ENCODE results near the gene FAM169A. TPM values are rescaled to one million over a fixed set of nuclear protein-coding genes. Genes with fewer than 3 reads are reported as not detected.

The FAM169A gene
- total RNA-seq, 1 experiment from 2014 or later = 63.1 TPM

- H3K9me3 Mint-ChIP-seq = peaks cover 0 to 2% of the 10 kb centered on the region in 2 experiments; a peak in 2 of 5 replicates
- no peaks in the 10 kb centered on the region for H3K27me3 Mint-ChIP-seq (ENCODE audit: low read depth)
- 0 out of 7 replicates have a peak, but pooled peaks cover 0 to 2% (median 0%) of the 10 kb centered on the region in 3 experiments for H3K36me3 Mint-ChIP-seq (ENCODE audit: insufficient read depth in 1 of 3, low read depth in 3 of 3)
- H2BK5ac ChIP-seq (ENCODE audit: insufficient read length, low read length) = no peak overlapping the region
- no peak overlapping the region for H3K18ac ChIP-seq (ENCODE audit: insufficient read length, low read depth, low read length)
- no peak overlapping the region for H3K4ac ChIP-seq (ENCODE audit: low read depth, low read length)
- H3K27ac ChIP-seq (ENCODE audit: insufficient read length, low read depth, low read length) = no peak overlapping the region
- H4K5ac ChIP-seq (ENCODE audit: insufficient read length, low read depth, low read length) = no peak overlapping the region
- DNase-seq = no peak
- H4K8ac ChIP-seq (replicated peaks; ENCODE audit: insufficient read length, low read depth, low read length) = no peak overlapping the region
- H3K23ac ChIP-seq (ENCODE audit: insufficient read length, low read depth, low read length) = no peak overlapping the region
- peaks cover 17 to 25% of the 10 kb centered on the region in 2 experiments for H3K4me1 Mint-ChIP-seq
- no peak overlapping the region for H3K4me3 Mint-ChIP-seq
- no peak overlapping the region for H3K56ac ChIP-seq (ENCODE audit: insufficient read length, low read depth, low read length)
- H3K4me2 ChIP-seq (ENCODE audit: insufficient read depth, insufficient read length, low read length) = no peak overlapping the region
- no peaks in the 10 kb centered on the region for H3K27me3 ChIP-seq (ENCODE audit: insufficient read depth, low read length)
- H2AFZ ChIP-seq (ENCODE audit: low read length) = no peak overlapping the region
- peaks cover 2% of the 10 kb centered on the region; the same call in 1 of the 2 replicates for H3K4me1 ChIP-seq (ENCODE audit: insufficient read depth, low read length)
- H3T11ph ChIP-seq (ENCODE audit: low read length) = no peak overlapping the region
- no peak for TF ChIP-seq CTCF (conservative IDR thresholded peaks at IDR 0.05)
- no peaks in the 10 kb centered on the region for H3K79me1 ChIP-seq (ENCODE audit: insufficient read depth, low read depth, low read length, poor library complexity, severe bottlenecking)
- no peak overlapping the region for H3K14ac ChIP-seq (ENCODE audit: insufficient read depth, low read length)
- no peak overlapping the region for H2BK120ac ChIP-seq (ENCODE audit: low read depth, low read length, poor library complexity, severe bottlenecking)
- no CpG with 5 or more reads among the region's 4 CpGs for WGBS (ENCODE audit: extremely low coverage, insufficient read length, low lambda C conversion rate)
- no peak overlapping the region for H2BK15ac ChIP-seq (ENCODE audit: low read depth, low read length)
- H2BK20ac ChIP-seq (ENCODE audit: low read depth, low read length, poor library complexity, severe bottlenecking) = no peak overlapping the region
- H3K27ac Mint-ChIP-seq = no peak overlapping the region
- H3K79me2 ChIP-seq (ENCODE audit: insufficient read depth, low read length) = no peaks in the 10 kb centered on the region
- no peak overlapping the region for H2AK5ac ChIP-seq (ENCODE audit: insufficient read length, low read length)
- H3K23me2 ChIP-seq (ENCODE audit: insufficient read length, low read depth, low read length, poor library complexity, severe bottlenecking) = no peaks in the 10 kb centered on the region
- H3K9me3 ChIP-seq (ENCODE audit: control insufficient read depth, low read depth, low read length) = no peaks in the 10 kb centered on the region
- no peak overlapping the region for H4K91ac ChIP-seq (ENCODE audit: insufficient read length, low read depth, low read length)
- no peak overlapping the region for H2BK12ac ChIP-seq (ENCODE audit: insufficient read length, low read depth, low read length)
- no peak overlapping the region for H3K9ac ChIP-seq (ENCODE audit: extremely low read depth, insufficient read length, low read length)
- H4K20me1 ChIP-seq (ENCODE audit: control insufficient read depth, insufficient read depth, insufficient read length) = no peaks in the 10 kb centered on the region
Observed at GRCh38 chr5:74888117-74888516, 21.9 kb upstream of the FAM169A start.
